K562 (cell line): ENCODE data around the gene AJM1.

Experiments
- BDP1 ChIP-seq: IDR thresholded peaks from 3 replicates; pipeline ENCODE4 v1.6.1; 2011; ENCODE audit not compliant: insufficient read length, insufficient read depth
- BHLHE40 ChIP-seq: IDR thresholded peaks from 2 replicates; pipeline ENCODE4 v1.6.1; 2011; ENCODE audit warnings: low read length, improper control_type of control experiment
- CBFB ChIP-seq: sonication (generic); formaldehyde crosslinking; IDR thresholded peaks from 2 replicates; pipeline ENCODE4 v1.4.0; 2020; ENCODE audit warnings: mild to moderate bottlenecking, missing genetic modification reagents
- CHD2 ChIP-seq: IDR thresholded peaks from 2 replicates; pipeline ENCODE4 v1.6.1; 2011; ENCODE audit warnings: low read depth, low read length
- RCOR1 ChIP-seq, 2 experiments: IDR thresholded peaks; 2 replicates each; pipeline ENCODE4 v1.6.1; 2012; ENCODE audit warnings: low read depth in 2 of 2, low read length in 2 of 2, borderline replicate concordance in 1 of 2, improper control_type of control experiment in 1 of 2
- SP1 ChIP-seq: sonication (generic); formaldehyde crosslinking; IDR thresholded peaks from 2 replicates; pipeline ENCODE4 v1.8.1; 2022; ENCODE audit warnings: mild to moderate bottlenecking, missing genetic modification reagents
- SP2 ChIP-seq: IDR thresholded peaks from 2 replicates; pipeline ENCODE4 v1.6.1; 2011; ENCODE audit warnings: mild to moderate bottlenecking, low read depth, low read length, moderate library complexity; ENCODE audit not compliant: poor library complexity, severe bottlenecking; ENCODE audit errors: extremely low read depth
- ZNF121 ChIP-seq: sonication (generic); formaldehyde crosslinking; conservative IDR thresholded peaks from 2 replicates; pipeline ENCODE4 v1.8.0; 2022; ENCODE audit warnings: missing genetic modification reagents
- TF ChIP-seq, protein P1 (sequence below), 3 experiments: IDR thresholded peaks in 2 of 3; conservative IDR thresholded peaks in 1 of 3; 2 replicates each; pipeline ENCODE4 v1.5.1; 2011 to 2012; ENCODE audit warnings: low read length in 3 of 3, mild to moderate bottlenecking in 3 of 3, control low read depth in 2 of 3, improper control_type of control experiment in 1 of 3, inconsistent platforms in 1 of 3, low read depth in 1 of 3, mixed read lengths in 1 of 3, moderate library complexity in 1 of 3; ENCODE audit not compliant: insufficient read depth in 2 of 3

DNA sequence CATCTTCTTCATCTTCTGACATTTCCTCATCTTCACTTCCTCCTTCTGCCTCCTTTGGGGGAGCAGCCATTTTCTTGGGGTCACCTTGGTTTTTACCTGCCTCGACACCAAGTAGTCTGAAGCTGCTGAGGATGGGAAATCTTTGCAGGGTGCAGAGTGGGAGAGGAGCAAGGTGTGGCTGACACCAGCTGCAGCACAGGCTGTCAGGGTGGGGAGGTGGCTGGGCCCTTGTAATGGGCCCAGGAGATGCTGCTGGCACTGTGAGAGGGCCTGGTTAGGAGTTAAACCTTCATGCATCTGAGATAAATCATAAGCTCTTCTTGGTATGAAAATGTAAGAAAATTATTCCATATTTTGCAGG is 26.9 kb upstream of the AJM1 start:
- TF ChIP-seq BHLHE40 = no peak
- TF ChIP-seq SP2 = no peak
- no peak for TF ChIP-seq RCOR1 (IDR thresholded peaks at IDR 0.05; ENCODE audit: borderline replicate concordance in 1 of 2, low read depth in 2 of 2, low read length in 2 of 2)
- TF ChIP-seq CHD2 = no peak
- TF ChIP-seq SP1 = no peak
- TF ChIP-seq ZNF121 (CRISPR knock-in tag) = no peak
- TF ChIP-seq, protein P1, sequence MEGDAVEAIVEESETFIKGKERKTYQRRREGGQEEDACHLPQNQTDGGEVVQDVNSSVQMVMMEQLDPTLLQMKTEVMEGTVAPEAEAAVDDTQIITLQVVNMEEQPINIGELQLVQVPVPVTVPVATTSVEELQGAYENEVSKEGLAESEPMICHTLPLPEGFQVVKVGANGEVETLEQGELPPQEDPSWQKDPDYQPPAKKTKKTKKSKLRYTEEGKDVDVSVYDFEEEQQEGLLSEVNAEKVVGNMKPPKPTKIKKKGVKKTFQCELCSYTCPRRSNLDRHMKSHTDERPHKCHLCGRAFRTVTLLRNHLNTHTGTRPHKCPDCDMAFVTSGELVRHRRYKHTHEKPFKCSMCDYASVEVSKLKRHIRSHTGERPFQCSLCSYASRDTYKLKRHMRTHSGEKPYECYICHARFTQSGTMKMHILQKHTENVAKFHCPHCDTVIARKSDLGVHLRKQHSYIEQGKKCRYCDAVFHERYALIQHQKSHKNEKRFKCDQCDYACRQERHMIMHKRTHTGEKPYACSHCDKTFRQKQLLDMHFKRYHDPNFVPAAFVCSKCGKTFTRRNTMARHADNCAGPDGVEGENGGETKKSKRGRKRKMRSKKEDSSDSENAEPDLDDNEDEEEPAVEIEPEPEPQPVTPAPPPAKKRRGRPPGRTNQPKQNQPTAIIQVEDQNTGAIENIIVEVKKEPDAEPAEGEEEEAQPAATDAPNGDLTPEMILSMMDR (IDR thresholded peaks at IDR 0.05 in 2 of 3, conservative IDR thresholded peaks at IDR 0.05 in 1 of 3; ENCODE audit: insufficient read depth in 2 of 3, low read depth in 1 of 3, low read length in 3 of 3) = no peak
- TF ChIP-seq BDP1 = no peak
- no peak for TF ChIP-seq CBFB (CRISPR knock-in tag)
